ENCODE data around the gene COL13A1.

Gene COL13A1

GRCh38 chr10:70007116-70007820, 205.6 kb downstream of the COL13A1 start:
- TF ChIP-seq CTCF (IDR thresholded peaks at IDR 0.05; ENCODE audit: low read depth, low read length, missing control alignments), result no peak
- H3K4me3 ChIP-seq (ENCODE audit: low read depth, low read length), result no peak overlapping the region
- DNase-seq (ENCODE audit: low read depth), result no peak
- in situ Hi-C loops (cut with HindIII; ENCODE audit: low sequenced_read_pairs), result no loop called here
